ENCODE results near the gene LMAN1L.

- TF ChIP-seq EZH2 (optimal IDR thresholded peaks at IDR 0.05; ENCODE audit: low read depth, low read length) (no peak), CTCF (IDR thresholded peaks at IDR 0.05; ENCODE audit: low read length) (no peak), EZH2phosphoT487 (IDR thresholded peaks at IDR 0.05; ENCODE audit: low read length) (no peak)
These were observed 7.7 kb upstream of the LMAN1L start for GRCh38 chr15:74804935-74805334.
